Erythroblast (primary cell): ENCODE data around the gene TESK2.

ENCODE experiments used
- GATA1 ChIP-seq: IDR thresholded peaks from 2 replicates; pipeline ENCODE4 v1.6.1; 2011; ENCODE audit warnings: low read depth, mild to moderate bottlenecking, control low read depth, low read length, moderate library complexity
- POLR2A ChIP-seq: IDR thresholded peaks from 2 replicates; pipeline ENCODE4 v1.6.1; 2011; ENCODE audit warnings: mild to moderate bottlenecking, low read length

DNA sequence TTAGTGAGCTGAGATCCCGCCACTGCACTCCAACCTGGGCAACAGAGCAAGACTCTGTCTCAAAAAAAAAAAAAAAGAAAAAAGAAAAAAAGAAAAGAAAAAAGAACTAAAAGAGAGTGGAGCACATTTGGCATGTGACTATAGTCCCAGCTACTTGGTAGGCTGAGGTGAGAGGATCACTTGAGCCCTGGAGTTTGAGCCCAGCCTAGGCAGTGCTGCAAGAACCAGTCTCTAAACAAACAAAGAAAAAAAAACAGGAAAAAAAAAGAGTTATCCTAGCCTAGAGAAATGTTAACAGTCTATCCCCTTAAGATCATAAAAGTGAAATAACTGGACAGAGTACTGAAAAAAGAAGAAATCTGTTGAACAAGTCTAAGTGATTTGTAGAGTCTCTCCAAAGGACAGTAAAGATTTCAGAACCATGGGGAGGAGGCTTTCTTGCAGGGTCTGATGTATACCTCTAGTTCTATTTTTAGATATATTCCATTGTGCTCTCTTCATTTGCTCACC lies 35.2 kb upstream of the TESK2 start:
- TF ChIP-seq POLR2A = no peak
- no peak for TF ChIP-seq GATA1
